Measurements from ENCODE around the gene UNCX.

Gene UNCX

DNA sequence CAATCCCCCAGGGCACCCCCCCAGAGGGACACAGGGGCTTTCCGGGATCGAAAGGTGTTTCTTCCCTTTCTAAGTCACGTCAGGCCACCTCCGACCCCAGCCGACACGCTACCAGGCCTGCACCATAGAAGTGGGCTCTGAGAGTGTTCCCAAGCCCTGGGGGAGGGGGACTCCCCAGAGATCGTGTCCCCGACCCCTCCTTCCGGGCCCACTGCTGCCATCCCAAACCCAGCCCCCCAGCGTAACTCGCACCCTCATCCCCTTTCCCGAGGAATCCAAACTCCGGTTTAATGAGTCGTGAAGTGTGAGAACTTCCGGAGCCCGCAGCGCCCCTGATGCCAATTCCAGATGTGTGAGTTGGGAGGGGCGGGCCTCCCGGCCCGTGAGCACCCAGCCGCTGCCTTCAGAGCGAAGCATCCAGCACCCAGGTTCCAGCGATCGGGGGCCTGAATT, 11.3 kb downstream of the UNCX start:
- DNase-seq (ENCODE audit: low read depth in 2 of 2), result no peak

DNA sequence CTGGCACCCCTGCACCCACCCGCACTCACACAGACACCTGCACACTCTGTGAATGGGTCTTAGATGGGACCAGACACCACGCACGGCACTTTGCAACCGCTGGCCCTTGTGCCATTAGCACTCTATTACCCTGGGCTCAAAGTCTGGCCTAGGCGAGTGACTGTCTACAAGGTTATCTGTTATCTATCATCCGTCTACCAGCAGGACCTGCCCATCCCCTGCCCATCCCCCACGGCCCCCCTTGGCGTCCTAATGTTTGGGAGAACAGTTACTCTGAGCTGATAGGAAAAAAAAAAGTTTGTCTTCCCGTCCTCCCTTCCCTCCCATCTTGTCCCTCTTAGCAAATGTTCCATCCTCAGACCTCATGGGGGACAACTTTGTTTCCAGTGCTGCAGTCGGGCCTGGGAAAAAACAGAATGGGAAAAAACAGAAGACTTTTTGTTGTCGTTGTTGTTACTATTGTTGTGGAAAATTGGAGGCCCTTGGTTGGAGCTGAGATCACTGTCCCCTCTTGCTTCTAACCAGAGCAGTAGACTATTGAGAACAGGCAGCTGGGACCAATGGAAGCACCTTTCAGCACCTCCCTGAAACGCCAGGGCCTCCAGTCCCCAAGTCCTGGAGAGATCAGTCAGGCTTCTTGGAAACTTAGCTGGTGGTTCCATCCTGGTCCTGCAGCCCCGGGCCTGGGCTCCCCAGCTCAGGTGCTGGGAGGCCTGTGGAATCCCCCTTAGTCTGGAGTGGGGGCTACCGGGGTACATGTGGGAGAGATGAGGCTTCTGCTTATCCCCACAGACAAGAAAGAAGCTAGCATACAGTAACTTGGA, 12.2 kb downstream of the UNCX start:
- DNase-seq (ENCODE audit: low read depth in 2 of 2), result no peak

DNA sequence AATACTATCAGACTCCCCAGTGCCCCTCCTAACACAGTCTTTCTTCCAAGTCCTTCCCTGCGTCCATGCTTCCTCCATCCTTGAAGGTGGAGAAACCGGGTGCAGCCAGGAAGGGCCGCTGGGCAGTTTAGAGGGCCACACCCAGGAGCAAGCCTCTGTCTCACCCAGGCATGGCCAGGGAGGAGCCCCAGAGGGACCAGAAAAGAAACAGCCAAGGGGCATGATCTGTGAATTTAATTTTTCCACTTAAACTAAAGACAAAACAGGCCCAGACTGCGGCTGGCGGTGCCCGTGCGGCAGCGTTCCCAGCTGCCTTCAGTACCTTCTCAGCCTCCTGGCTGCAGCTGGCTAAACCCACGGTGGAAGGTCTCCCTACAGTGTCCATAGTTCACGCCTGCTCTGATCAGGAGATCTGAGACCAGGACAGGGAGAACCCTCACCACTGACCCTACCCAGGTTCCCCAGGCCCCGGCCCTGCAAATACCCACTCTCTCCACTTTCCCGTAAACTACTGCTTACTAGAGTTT, 12.9 kb downstream of the UNCX start:
- no peak for DNase-seq (ENCODE audit: low read depth in 2 of 2)

DNA sequence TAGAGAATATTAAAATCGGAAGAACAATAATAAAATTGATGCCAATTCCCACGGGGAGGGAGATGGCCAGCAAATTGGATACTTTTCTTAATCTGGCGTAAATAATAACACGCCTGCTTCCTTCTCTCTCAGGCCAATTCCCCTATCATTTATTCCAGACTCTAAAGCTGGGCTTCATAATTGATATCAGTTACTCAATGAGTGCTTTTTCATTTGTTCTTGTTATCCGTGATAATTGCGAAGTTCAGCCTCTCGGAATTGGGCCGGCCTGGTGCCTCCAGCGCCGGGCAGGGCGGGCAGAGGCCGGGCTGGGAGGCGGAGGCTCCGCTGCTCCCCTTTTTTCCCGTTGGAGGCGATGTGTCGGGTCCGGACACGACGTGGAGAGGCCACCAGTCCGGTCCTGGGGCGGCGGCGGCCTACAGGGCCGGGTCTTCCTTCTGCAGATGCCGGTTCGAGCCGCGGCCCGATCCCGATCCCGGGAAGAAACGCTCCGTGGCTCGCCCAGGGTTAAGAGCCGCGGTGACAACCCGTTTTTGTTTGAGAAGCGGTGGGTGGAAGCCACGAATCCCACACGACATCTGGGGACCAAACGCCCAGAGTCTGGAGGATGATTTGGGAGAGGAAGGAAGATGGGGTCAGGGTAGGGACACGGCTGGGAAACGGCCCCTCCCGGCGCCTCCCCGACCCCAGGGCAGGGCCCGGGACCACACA, 13.6 kb downstream of the UNCX start:
- DNase-seq (ENCODE audit: low read depth in 2 of 2), result no peak

DNA sequence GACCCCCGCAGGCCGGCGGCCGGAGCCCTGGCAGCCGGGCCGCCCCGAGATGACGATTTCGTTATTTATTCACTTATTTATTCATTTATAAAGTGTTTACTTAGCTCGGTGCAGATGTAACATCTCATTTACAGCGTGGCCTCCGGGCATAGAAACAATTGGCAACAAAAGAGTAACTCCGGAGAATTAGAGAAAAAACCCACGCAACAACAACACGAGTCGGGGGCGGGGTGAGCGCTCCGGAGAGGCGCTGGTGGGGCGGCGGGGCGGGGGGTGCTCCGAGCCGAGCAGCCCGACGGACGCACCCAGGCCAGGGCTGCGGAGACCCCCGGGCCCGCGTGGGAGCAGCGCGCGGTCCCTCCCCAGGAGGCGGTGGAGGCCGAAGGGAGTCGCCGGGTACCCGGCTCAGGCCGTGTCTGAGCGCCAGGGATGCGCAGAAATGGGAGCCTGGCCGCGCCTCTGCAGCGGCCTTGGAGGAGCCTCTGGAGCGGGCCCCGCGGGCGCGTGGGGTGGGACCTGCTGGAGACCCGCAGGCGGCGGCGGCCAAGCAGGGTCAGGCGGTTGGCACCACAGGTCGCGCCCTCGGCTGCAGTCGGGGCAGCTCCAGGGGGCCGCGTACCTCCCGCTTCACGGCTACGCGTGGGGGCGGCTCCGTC, 14.3 kb downstream of the UNCX start:
- no peak for DNase-seq (ENCODE audit: low read depth in 2 of 2)

DNA sequence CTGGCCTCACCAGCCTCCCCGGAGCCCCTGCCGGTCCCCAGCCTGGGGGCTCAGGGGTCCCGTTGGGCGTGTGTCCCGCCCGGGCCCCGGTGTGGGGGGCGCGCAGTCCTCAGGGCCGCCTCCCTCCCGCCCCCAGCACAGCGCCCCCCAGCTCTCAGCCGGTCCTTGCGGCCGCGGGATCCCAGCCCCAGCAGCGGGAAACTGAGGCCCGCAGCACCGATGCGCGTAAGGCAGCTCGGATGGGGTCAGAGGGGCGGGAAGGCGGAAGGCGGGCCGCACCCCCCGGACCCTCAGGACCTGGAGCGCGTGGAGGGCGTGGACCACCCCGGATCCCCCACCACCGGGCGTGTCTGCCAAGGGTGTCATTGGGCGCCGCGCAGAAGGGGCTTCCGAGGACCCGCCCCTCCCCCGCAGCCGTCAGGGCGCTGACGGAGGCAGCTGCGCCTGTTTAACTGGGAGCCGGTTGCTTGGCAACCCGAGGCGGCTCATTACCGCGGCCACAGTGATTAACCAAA, 14.9 kb downstream of the UNCX start:
- DNase-seq (ENCODE audit: low read depth in 2 of 2), result no peak

DNA sequence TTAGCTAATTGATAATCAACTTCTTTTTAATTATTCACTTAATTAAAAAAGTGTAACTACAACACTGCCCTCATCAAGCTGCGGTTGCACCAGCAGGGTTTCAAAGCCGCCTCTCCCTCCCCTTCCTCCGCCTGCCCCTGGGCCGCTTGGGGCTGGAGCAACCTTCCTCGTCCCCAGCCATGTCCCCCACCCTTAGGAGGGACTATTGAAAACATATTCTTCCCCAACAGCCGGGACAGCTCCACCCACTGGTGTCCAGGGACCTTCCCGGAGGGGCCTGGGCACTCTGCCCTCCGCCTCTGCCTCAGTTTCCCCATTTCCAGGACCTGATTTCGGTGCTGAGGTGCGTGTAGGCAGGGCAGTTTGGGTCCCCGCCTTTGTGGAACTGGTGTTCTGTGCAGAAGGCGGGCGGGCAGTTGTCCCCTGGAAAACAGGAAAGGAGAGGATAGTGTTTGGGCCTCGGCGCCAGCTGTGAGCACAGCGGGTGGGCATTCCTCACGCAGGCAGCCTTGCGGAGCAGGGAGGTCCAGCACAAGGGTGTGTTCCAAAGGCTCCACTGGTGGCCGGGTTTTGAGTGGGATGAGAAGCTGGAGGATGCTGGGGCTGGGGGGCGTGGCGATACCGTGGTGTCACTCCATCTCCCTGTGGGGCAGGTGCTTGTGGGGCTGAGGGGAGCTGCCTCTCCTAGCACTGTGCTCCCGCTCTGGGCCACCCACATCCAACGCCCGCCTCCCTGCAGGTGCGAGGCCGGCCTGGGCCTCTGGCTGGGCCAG, 15.7 kb downstream of the UNCX start:
- no peak for DNase-seq (ENCODE audit: low read depth in 2 of 2)

DNA sequence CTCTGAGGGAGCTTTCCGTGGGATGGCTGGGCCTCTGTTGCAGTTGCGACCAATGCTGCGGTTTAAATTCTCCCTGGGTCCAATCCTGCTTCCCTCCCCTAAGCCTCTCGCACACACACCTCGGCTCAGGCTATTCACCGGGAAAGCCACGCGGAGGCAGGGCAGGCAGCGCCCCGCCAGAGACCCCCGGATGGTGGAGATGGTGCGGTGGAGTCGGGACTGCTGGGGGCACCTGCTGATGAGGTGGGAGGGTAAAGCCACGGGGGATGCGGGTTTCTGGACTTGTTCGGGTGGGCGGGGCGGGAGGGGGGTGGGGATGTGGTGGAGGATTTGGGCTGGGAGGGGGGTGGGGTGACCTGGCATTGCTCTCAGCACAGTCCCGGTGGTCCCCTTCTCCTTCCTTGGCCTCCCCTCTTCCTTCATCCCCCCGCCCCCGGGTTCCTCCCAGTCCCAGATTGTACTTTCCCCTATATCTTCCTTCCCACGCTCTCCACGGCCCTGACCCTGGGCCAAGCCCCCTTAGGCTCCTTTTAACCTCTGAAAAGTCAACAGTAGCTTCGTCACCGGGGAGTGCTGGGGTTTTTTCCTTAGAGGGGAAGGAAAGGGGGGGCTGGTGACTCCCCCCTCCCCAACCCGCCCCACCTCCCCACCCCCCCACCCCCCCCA, 16.4 kb downstream of the UNCX start:
- no peak for DNase-seq (ENCODE audit: low read depth in 2 of 2)

DNA sequence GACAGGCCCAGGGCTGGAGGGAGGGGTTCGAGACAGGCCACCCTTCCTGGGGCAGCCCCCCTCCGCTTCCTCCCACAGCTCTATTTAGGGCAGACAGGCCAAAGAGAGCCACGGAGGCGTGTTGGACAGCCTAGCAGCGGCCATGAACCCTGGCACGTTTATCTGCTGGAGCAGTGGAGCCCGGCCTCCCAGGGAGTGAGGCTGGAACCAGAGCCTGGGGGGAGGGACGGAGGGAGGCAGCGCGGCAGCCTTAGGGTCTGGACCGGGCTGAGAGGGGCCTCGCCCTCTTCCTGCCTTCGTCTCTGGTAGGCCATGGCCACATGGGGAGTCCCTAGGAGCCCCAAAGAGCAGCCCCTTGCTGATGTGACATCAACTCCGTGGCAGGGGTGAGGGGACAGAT, 17.1 kb downstream of the UNCX start:
- DNase-seq (ENCODE audit: low read depth in 2 of 2), result no peak

DNA sequence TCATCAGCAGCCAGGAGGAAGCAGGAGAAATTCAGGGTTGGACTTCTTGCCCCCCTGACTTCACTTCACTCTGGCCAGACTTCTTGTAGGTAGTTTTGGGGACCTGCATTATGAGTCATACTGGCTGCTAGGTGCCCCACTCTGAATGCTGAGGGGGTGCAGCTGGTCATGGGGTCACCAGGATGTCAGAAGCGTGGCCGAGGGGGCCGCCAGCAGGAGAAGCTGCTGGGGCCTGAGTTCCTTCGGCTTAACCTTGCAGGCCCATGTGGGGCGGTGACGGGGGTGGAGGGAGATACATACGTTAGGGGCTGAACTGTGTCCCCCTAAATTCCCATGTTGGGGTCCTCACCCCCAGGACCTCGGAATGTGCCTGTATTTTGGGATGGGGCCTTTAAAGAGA, 18.2 kb downstream of the UNCX start:
- no peak for DNase-seq (ENCODE audit: low read depth in 2 of 2)

DNA sequence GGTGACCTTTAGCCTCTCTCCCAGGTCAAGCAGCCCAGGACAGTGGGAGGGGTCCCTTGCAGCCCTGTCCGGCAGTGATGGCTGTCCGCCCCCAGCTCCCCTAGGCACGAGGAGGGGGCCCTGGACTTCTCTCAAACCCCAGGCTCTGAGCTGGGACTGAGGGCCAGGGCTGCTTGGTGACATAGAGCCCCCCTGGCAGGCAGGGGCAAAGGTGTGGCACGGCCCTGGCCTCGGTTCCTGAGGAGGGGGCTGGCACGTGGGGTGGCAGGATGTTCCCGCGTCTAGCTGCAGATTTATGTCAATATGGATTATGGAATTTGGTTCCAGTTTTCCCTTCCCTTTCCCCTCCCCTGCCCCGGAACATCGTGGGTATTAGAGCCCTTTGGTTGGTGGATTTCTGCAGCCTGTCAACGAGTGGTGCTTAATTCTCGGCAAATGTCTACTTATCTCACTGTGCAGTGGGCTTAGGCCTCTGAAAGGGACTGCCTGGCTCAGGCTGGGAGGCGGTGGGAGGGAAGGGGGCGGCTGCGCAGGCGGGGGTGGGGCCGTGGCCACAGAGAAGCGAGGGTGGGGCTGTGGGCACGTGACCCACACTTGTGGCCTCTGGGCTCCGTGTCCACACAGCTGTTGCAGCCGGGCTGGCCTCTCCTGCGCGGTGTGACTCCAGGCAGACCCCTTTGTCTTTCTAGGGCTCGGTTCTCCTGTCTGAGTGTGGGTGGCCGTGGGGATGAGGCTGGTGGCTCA, 19.3 kb downstream of the UNCX start:
- no peak for DNase-seq (ENCODE audit: low read depth in 2 of 2)

DNA sequence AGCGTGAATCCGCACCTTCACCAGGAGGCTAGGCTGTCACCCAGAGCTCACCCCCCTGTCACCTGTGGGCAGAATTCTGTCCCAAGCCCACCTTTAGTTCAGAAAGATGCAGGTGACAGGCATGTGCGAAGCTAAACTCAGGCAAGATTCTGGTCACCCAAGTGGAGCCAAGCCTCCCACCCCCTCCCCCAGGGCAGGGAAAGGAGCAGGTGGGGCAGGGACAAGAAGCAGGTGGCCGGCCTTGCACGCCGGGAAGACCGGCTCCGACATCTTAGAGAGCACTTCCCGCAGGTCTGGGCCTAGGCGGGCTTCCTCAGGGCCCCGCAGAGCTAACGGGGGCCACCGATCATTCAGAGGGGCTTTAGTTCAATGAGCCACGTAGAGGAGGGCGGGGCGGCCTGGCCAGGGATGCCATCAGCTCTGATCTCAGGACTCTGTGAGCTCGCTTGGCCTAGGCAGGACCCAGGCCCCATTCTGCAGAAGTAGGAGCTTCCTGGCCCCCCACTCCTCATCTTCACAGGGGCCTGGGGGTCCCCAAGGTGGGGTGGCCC, 19.9 kb downstream of the UNCX start:
- DNase-seq (ENCODE audit: low read depth in 2 of 2), result no peak

DNA sequence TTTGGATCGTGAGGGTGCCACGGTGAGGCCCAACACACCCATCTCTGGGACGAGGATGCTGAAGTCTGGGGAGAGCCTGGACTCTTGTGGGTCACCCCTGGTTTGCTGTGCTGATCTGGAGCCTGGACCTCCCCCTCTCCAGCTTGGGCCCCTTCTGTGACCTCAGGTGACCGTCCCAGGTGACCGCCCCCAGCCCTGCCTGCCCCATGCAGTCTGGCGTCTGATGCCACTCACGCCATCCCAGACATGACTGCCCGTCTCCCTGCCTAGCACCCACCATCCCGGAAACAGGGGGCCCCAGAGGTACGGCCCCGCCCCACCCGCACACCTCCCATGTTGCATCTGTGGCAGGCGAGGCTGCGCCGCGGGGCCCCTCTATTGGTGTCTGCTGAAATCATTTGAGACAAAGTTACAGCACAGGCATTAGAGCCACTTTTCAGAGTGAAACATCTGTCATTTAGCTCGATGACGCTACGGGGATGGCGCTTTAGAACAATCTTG, 21.1 kb downstream of the UNCX start:
- DNase-seq (ENCODE audit: low read depth in 2 of 2), result no peak

DNA sequence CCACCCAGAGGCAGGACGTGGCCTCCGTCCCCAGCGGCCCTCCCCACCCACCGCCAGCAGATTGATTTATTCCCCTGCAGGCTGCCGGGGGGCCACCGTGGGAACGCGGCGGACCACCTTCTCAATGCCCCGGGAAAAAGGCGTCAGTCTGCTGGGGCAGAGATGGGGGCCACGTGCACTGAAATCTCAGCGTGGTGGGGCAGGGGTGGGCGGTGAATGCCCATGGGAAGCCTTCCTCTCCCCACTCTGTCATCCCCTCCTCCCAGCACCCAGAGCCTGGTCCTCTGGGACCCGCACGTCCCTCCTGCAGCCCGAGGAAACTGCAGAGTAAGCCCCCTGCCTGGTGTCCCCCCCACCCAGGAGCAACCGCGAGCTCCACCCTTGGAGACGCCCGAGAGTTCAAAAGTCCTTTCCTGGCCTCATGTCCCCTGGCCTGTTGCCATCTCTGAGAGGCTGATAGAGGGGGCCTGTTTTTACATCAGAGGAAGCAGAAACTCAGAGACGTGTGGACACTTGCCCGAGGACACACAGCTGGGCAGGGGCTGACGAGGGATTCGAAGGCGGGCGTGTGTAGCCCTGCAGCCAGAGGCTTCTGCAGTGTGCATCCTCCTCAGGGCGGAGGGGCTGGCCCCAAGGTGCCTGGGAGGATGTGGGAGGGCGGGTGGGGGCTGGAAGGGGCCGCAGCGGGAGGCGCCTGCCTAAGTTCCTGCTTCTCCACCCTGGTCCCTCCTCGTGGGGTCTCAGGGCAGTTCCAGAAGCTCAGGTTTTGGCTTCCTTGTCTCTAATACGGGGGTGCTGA, 21.8 kb downstream of the UNCX start:
- no peak for DNase-seq (ENCODE audit: low read depth in 2 of 2)

DNA sequence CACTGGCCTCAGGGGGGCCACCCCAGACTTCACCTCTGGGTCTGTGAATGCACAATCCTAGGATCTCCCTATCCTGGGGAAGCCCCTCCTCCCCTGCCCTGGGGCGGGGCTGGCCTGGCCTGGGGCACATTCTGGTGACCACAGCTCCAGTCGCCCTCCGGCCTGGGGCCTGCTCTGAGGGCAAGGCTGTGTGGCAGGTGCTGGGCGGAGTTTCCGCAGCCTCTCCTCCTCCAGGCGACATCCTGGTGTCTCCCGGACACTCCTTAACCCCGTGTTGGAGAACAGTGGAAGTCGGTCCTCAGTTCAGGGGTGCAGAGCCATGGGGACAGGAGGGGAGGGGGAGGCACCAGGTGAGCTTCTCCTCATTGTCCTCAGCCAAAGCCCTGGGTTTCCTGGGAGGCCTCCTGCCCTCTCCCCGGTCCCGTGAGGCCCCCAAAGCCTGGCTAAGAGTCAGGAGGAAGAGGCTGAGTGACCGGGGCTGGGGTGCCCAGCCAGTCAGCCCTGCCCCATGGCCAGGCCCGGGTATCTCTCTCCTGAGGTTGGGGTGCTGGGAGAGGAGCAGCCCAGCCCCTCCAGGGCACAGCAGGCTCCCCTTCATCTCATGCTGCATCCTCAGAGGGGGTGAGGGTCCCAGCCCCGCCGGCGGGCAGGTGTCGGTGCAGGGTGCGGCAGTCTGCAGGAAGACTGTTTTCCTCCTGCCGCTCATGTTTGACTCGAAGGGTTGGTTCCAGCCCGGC, 22.6 kb downstream of the UNCX start:
- no peak for DNase-seq (ENCODE audit: low read depth in 2 of 2)

DNA sequence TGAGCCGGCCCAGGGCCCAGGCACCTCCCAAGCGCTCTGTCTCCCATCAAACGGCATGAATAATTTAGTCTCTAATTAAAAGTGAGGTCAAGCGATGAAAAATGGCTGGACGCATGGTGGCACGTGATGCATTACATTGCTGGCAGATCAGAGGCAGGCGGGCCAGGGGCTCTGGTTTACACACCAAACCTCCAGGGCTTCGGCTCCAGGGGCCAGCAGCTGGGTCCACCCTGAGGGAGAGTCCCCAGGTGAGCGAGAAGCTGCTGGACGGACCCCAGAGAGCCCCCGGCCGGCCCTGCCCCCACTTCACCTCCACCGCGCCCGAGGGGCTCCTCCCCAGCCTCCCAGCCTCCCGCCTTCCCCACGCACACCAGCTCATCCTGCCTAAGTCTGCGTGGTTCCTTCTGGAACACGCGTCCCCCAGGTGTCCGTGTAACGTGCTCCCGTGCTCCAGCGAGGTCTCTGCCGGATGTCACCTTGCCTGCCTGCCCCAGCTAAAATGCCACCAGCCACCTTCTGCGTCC, 23.2 kb downstream of the UNCX start:
- DNase-seq (ENCODE audit: low read depth in 2 of 2), result no peak

DNA sequence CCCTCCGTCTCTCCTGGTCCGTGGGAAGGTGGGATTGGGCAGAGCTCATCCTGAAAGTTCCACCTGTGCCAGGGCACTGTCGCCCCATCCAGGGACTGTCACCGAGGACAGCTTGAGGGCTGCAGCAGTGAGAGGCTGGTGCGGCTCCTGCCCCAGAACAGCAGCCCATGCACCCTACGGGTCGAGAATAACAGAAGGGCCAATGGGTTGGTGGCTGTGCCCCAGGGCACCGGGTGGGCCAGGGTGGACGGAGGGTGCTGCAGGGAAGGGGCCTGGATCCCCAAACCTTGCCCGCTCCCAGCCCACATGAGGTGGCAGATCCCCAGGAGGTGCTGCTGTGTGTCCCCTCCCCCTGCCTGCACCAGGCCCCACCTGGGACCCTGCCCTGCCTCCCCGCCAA, 23.9 kb downstream of the UNCX start:
- DNase-seq (ENCODE audit: low read depth in 2 of 2), result no peak

DNA sequence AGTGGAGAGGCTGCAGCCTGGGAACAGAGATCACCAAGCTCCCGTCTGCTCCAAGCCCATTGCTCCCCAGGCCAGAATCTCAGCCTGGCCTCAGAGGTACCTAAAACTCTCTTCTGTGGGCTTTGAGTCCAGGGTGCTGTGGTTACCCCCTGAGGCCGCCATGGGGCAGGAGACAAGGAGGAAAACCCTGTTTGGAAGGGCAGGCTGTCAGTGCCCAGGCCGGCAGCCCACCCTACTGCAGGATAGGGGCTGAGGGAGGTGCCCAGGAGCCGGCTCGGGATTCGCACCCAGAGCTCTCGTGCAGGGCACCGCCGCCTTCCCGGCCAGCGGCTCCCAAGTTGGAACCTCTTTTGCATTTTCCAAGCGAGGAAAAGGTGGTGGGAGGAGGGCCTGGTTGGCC, 24.5 kb downstream of the UNCX start:
- no peak for DNase-seq (ENCODE audit: low read depth in 2 of 2)
